Psoas muscle (tissue), 8 donors: ENCODE results near the gene BRD9. TPM values are rescaled to one million over a fixed set of nuclear protein-coding genes. Genes with fewer than 3 reads are reported as not detected.
"Not testable (repeated sequence)": the region's sequence is repeated elsewhere in the genome, so short reads cannot be mapped to it uniquely, and the experiment has no call there.

Source experiments
- ATAC-seq, 4 donors: fragments of 200-7000 bp; cut with Tn5 transposase; one replicate each; pipeline ENCODE4 v1.9.1; 2020; ENCODE audit warnings: moderate library complexity in 3 of 4, mild to moderate bottlenecking in 2 of 4
- DNase-seq, 2 donors: peaks; one replicate each; pipeline ENCODE4 v3.0.0-alpha.2; 2020
- H3K27ac ChIP-seq: fragments of 200-600 bp; one replicate; pipeline ENCODE4 v1.8.0; 2022
- H3K27me3 ChIP-seq, 3 donors: fragments of 200-600 bp in 1 of 3; one replicate each; pipeline versions ENCODE4 v1.6.1 to v1.8.0; 2013 to 2022; ENCODE audit warnings: low read length in 2 of 3, mild to moderate bottlenecking in 2 of 3, moderate library complexity in 1 of 3; ENCODE audit not compliant: insufficient read depth in 3 of 3
- H3K36me3 ChIP-seq, 2 donors: fragments of 200-600 bp in 1 of 2; one replicate each; pipeline versions ENCODE4 v1.6.1 to v1.8.0; 2013 to 2022; ENCODE audit warnings: low read depth in 1 of 2, mild to moderate bottlenecking in 1 of 2, moderate library complexity in 1 of 2; ENCODE audit not compliant: insufficient read depth in 1 of 2
- H3K4me1 ChIP-seq: fragments of 200-600 bp; one replicate; pipeline ENCODE4 v1.8.0; 2022
- H3K4me3 ChIP-seq: fragments of 200-600 bp; one replicate; pipeline ENCODE4 v1.8.0; 2022; ENCODE audit warnings: mild to moderate bottlenecking
- H3K9me3 ChIP-seq: fragments of 200-600 bp; one replicate; pipeline ENCODE4 v1.8.0; 2022
- WGBS, 3 donors: extraction: QIAGEN DNeasy Blood & Tissue Kit; methylation state at CpG; one replicate each; pipeline versions ENCODE4 v1.1.6 to v1.1.7; 2013; 5-methylcytosine and 5-hydroxymethylcytosine counted together
- intact Hi-C, 2 donors: fragments of 100-400 bp; cut with DNase I; formaldehyde crosslinking; loops; one replicate each; pipeline versions ENCODE4 v1.11.0 to v1.14.2; 2022
- polyA plus RNA-seq, 3 donors: library from polyadenylated mRNA; stranded (reverse); fragments of 200-250 nt; gene quantifications; one replicate each; pipeline ENCODE4 v1.2.3, GENCODE V29; 2013
- total RNA-seq, 4 donors: library from RNA; stranded (reverse); fragmentation: NEBNext Ultra II Directional in 2 of 4; extraction: Animal tissue kit (Norgen Biotek cat#: 25700) in 2 of 4; gene quantifications; one replicate each; pipeline versions ENCODE4 v1.2.1 to v1.2.4, GENCODE V29; 2021 to 2023
- TF ChIP-seq, protein P1 (sequence below): fragments of 200-600 bp; IDR thresholded peaks from one replicate; pipeline ENCODE4 v1.8.0; 2022; ENCODE audit warnings: antibody characterized with exemption
- donor health status: healthy with polysubstance abuse.
- donor health status: DM: no; HTN: no; CAD: no; lungs with moderate emphysema.
- donor health status: Bipolar disorder and iron deficiency.
- donor health status: healthy.
- donor health status: DM: yes; HTN: yes; CAD: no.
- donor health status: DM: no; HTN: no; CAD: no.
- donor health status: DM: no; HTN: no; CAD: no.
- donor health status: DM: yes; HTN: yes; CAD: no.

Gene BRD9
- total and polyA plus RNA-seq, 7 donors: 18.7 to 28.0 (median 22.6) TPM

DNA sequence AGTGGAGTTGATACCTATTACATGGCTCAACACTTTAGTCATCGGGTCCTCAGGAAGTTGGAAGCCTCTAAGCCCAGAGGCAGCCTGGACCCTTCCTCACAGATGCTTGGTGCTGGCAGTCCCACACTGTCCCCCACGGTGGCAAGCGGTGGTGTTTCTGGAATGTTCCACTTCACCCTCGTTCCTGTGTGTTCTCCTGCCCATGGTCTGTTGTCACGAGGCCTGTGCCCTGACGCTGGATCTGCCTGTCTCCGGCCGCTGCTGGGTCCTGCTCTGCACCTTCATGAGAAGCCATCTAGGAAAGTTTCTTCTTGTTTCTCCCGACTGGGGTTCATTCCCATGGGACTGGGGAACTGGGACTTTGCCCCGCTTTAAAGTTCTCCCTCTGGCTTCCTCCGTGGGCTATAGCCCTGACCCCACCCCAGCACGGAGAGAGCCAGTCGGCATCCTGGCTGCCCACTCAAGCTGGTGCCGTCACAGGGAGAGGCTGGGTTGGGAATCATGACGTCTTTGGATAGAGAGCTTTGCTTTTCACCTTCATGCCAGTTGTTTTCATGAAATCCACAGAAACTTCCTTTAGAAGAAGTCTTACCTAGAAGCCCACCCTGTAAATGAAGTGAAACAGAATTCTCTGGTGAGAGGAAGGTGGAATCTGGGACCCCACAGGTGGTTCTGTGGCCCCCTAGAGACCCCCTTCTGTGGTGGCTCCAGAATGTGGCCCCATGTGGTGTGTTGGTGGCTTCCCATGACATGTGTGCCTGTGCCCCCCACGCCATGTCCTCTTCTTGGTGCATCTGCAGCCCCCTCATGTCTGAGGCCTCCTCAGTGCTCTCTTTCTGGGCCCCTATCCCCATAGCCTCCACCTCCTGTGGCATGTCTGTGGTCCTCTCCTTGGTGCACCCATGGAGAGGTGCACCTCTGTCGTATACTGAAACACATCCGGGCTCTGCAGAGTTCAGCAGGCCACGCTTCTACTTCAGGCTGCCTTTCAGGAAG is 43.8 kb upstream of the BRD9 start:
- 81 to 89% (median 85%) methylated on average over 19 of the region's 19 CpGs for WGBS, 3 donors
- intact Hi-C loops: no loop called here
- Histone ChIP-seq H3K4me3 (no peak overlapping the region), H3K9me3 (no peaks in the 10 kb centered on the region), H3K27ac (no peak overlapping the region), H3K36me3 (no peaks in the 10 kb centered on the region), H3K4me1 (no peaks in the 10 kb centered on the region), H3K27me3 (peaks cover 0 to 5% (median 0%) of the 10 kb centered on the region in 3 donors)
- no peak for ATAC-seq
- peak in 1 of 2 donors; percentile 39 for DNase-seq
- TF ChIP-seq, protein P1, sequence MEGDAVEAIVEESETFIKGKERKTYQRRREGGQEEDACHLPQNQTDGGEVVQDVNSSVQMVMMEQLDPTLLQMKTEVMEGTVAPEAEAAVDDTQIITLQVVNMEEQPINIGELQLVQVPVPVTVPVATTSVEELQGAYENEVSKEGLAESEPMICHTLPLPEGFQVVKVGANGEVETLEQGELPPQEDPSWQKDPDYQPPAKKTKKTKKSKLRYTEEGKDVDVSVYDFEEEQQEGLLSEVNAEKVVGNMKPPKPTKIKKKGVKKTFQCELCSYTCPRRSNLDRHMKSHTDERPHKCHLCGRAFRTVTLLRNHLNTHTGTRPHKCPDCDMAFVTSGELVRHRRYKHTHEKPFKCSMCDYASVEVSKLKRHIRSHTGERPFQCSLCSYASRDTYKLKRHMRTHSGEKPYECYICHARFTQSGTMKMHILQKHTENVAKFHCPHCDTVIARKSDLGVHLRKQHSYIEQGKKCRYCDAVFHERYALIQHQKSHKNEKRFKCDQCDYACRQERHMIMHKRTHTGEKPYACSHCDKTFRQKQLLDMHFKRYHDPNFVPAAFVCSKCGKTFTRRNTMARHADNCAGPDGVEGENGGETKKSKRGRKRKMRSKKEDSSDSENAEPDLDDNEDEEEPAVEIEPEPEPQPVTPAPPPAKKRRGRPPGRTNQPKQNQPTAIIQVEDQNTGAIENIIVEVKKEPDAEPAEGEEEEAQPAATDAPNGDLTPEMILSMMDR: no peak

DNA sequence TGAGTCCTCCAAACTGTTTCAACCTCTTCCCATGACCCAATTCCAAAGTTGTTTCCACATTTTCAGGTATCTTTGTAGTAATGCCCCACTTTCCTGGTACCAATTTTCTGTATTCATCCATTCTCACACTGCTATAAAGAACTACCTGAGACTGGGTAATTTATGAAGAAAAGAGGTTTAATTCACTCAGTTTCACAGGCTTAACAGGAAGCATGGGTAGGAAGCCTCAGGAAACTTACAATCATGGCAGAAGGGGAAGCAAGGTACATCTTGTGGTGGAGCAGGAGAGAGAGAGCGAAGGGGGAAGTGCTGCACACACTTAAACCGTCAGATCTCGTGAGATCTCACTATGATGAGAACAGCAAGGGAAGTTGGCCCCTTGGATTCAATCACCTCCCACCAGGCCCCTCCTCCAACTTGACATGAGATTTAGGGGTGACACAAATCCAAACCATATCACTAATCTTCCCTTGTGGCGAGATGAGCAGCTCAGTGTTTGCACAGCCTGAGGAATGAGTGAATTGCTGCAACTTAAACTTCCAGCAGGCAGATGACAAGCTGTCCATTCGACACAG is 43.0 kb upstream of the BRD9 start:
- TF ChIP-seq, protein P1: no peak
- H3K36me3 ChIP-seq: no peaks in the 10 kb centered on the region
- intact Hi-C loops: no loop called here
- peaks cover 0 to 5% (median 0%) of the 10 kb centered on the region in 3 donors for H3K27me3 ChIP-seq
- ATAC-seq: no peak
- 85 to 89% (median 86%) methylated on average over 5 of the region's 5 CpGs for WGBS, 3 donors
- H3K27ac ChIP-seq: no peak overlapping the region
- no peaks in the 10 kb centered on the region for H3K9me3 ChIP-seq
- no peaks in the 10 kb centered on the region for H3K4me1 ChIP-seq
- DNase-seq: no peak
- H3K4me3 ChIP-seq: no peak overlapping the region

DNA sequence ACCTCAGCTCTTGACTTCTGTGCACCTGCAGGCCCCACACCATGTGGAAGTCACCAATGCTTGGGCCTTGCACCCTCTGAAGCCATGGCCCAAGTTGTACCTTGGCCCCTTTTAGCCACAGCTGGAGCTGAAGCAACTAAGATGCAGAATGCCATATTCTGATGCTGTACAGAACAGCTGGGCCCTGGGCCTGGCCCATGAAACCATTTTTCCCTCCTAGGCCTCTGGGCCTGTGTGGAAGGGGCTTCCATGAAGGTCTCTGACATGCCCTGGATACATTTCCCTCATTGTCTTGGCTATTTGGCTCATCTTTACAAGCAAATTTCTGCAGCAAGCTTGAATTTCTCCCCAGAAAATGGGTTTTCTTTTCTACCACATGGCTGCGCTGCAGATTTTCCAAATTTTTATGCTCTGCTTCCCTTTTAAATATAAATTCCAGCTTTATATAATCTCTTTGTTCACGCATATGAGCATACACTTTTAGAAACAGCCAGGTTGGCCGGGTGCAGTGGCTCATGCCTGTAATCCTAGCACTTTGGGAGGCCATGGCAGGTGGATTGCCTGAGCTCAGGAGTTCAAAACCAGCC is 41.9 kb upstream of the BRD9 start:
- DNase-seq, ATAC-seq, H3K27me3 ChIP-seq, intact Hi-C loops, H3K4me3 ChIP-seq, H3K36me3 ChIP-seq, H3K27ac ChIP-seq, H3K9me3 ChIP-seq, H3K4me1 ChIP-seq: not testable (repeated sequence)
- 85 to 90% (median 86%) methylated on average over 3 of the region's 3 CpGs for WGBS, 3 donors
- TF ChIP-seq, protein P1: peak; percentile 5

DNA sequence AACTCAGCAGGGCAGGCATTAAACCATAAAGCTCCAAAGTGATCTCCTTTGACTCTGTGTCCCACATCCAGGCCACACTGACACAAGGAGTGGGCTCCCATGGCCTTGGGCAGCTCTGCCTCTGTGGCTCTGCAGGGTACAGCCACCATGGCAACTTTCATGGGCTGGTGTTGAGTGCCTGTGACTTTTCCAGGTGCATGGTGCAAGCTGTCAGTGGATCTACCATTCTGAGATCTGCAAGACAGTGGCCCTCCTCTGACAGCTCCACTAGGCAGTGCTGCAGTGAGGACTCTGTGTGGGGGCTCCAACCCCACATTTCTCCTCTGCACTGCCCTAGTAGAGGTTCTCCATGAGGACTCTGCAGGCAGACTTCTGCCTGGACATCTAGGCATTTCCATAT is 41.4 kb upstream of the BRD9 start:
- ATAC-seq, H3K36me3 ChIP-seq, H3K27me3 ChIP-seq, H3K4me1 ChIP-seq, H3K9me3 ChIP-seq, H3K4me3 ChIP-seq, H3K27ac ChIP-seq, intact Hi-C loops: not testable (repeated sequence)
- DNase-seq: peak in 1 of 2 donors; percentile 4

DNA sequence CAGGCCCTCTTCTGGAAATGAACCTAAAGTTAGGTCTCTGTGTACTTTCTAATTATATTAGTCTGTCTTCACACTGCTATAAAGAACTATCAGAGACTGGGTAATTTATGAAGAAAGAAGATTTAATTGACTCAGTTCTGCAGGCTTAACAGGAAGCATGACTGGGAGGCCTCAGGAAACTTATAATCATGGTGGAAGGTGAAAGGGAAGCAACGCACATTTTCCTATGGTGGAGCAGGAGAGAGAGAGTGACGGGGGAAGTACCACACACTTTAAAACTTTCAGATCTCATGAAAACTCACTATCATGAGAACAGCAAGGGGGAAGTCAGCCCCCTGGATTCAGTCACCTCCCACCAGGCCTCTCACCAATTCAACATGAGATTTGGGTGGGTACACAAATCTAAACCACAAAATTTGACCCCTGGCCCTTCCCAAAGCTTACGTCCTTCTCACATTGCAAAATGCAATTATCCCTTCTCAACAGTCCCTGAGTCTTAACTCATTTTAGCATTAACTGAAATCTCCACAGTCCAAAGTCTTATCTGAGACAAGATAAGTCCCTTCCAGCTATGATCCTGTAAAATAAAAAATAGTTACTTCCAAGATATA is 40.8 kb upstream of the BRD9 start:
- Histone ChIP-seq H3K9me3 (no peaks in the 10 kb centered on the region), H3K27ac (no peak overlapping the region), H3K4me1 (no peaks in the 10 kb centered on the region), H3K27me3 (peaks cover 0 to 11% (median 0%) of the 10 kb centered on the region in 3 donors), H3K36me3 (no peaks in the 10 kb centered on the region), H3K4me3 (no peak overlapping the region)
- intact Hi-C loops: no loop called here
- TF ChIP-seq, protein P1: no peak
- WGBS, 3 donors: 69 to 87% (median 84%) methylated on average over 3 of the region's 3 CpGs
- DNase-seq: no peak
- no peak for ATAC-seq
